Mesenchymal stem cell (in vitro differentiated cells and primary cell): ENCODE measurements around the gene FARP1.

ENCODE experiments used
- DNase-seq: peaks from one replicate; pipeline ENCODE4 v3.0.0-alpha.2; 2013
- H2AFZ ChIP-seq: one replicate; pipeline ENCODE4 v1.6.1; 2013; ENCODE audit warnings: low read depth, mild to moderate bottlenecking, control low read depth, inconsistent platforms, low read length, moderate library complexity
- H2AK5ac ChIP-seq: 2 replicates; pipeline ENCODE4 v1.6.1; 2013; ENCODE audit warnings: low read length, moderate library complexity, mild to moderate bottlenecking, inconsistent platforms; ENCODE audit not compliant: severe bottlenecking
- H2BK120ac ChIP-seq: one replicate; pipeline ENCODE4 v1.6.1; 2013; ENCODE audit warnings: low read depth, mild to moderate bottlenecking, inconsistent platforms, low read length, moderate library complexity
- H2BK12ac ChIP-seq, 2 experiments: one replicate each; pipeline ENCODE4 v1.6.1; 2013; ENCODE audit warnings: inconsistent platforms in 2 of 2, low read length in 2 of 2, mild to moderate bottlenecking in 2 of 2, moderate library complexity in 2 of 2, control low read depth in 1 of 2
- H2BK15ac ChIP-seq: one replicate; pipeline ENCODE4 v1.6.1; 2013; ENCODE audit warnings: mild to moderate bottlenecking, low read depth, inconsistent platforms; ENCODE audit not compliant: poor library complexity, severe bottlenecking
- H2BK5ac ChIP-seq: 2 replicates; pipeline ENCODE4 v1.6.1; 2013; ENCODE audit warnings: low read depth, mild to moderate bottlenecking, low read length, control low read depth, inconsistent platforms; ENCODE audit not compliant: poor library complexity, severe bottlenecking
- H3K14ac ChIP-seq, 2 experiments: one replicate each; pipeline ENCODE4 v1.6.1; 2013; ENCODE audit warnings: inconsistent platforms in 2 of 2, low read length in 2 of 2, control low read depth in 1 of 2, mild to moderate bottlenecking in 1 of 2, moderate library complexity in 1 of 2
- H3K18ac ChIP-seq, 2 experiments: one replicate each; pipeline ENCODE4 v1.6.1; 2013; ENCODE audit warnings: inconsistent platforms in 2 of 2, low read length in 2 of 2, control low read depth in 1 of 2, low read depth in 1 of 2, mild to moderate bottlenecking in 1 of 2
- H3K23ac ChIP-seq, 2 experiments: one replicate each; pipeline ENCODE4 v1.6.1; 2013; ENCODE audit warnings: inconsistent platforms in 2 of 2, low read length in 2 of 2, mild to moderate bottlenecking in 2 of 2, moderate library complexity in 2 of 2, control low read depth in 1 of 2
- H3K27ac ChIP-seq: 2 replicates; pipeline ENCODE4 v1.5.1; 2013; ENCODE audit warnings: mild to moderate bottlenecking, moderate library complexity, low read length, control low read depth, inconsistent platforms; ENCODE audit not compliant: poor library complexity, severe bottlenecking
- H3K27me3 ChIP-seq, 2 experiments: 2 replicates each; pipeline versions ENCODE4 v1.6.1 to v1.7.0; 2013; ENCODE audit warnings: low read length in 2 of 2, mild to moderate bottlenecking in 2 of 2, moderate library complexity in 2 of 2, control low read depth in 1 of 2, inconsistent platforms in 1 of 2; ENCODE audit not compliant: control insufficient read depth in 1 of 2, insufficient read depth in 1 of 2
- H3K36me3 ChIP-seq, 2 experiments: 2 replicates each; pipeline versions ENCODE4 v1.6.1 to v1.7.0; 2013; ENCODE audit warnings: low read length in 2 of 2, control low read depth in 1 of 2, inconsistent platforms in 1 of 2, low read depth in 1 of 2, mild to moderate bottlenecking in 1 of 2; ENCODE audit not compliant: insufficient read depth in 2 of 2, control insufficient read depth in 1 of 2
- H3K4ac ChIP-seq, 2 experiments: one replicate each; pipeline ENCODE4 v1.6.1; 2013; ENCODE audit warnings: inconsistent platforms in 2 of 2, low read length in 2 of 2, mild to moderate bottlenecking in 2 of 2, moderate library complexity in 2 of 2, control low read depth in 1 of 2, low read depth in 1 of 2
- H3K4me1 ChIP-seq: 2 replicates; pipeline ENCODE4 v1.6.1; 2013; ENCODE audit warnings: low read depth, low read length, control low read depth; ENCODE audit not compliant: control insufficient read depth, insufficient read depth
- H3K4me2 ChIP-seq: 2 replicates; pipeline ENCODE4 v1.6.1; 2013; ENCODE audit warnings: low read length, mild to moderate bottlenecking, inconsistent platforms; ENCODE audit not compliant: poor library complexity, severe bottlenecking
- H3K4me3 ChIP-seq, 2 experiments: 2 replicates each; pipeline versions ENCODE4 v1.5.1 to v1.7.0; 2013; ENCODE audit warnings: low read length in 2 of 2, mild to moderate bottlenecking in 2 of 2, control low read depth in 1 of 2, low read depth in 1 of 2; ENCODE audit not compliant: insufficient read depth in 1 of 2
- H3K79me1 ChIP-seq: replicated peaks from 2 replicates; pipeline ENCODE4 v1.6.1; 2013; ENCODE audit warnings: mild to moderate bottlenecking, control low read depth, low read length, inconsistent platforms; ENCODE audit not compliant: poor library complexity, severe bottlenecking
- H3K9ac ChIP-seq: 2 replicates; pipeline ENCODE4 v1.7.0; 2013; ENCODE audit warnings: mild to moderate bottlenecking, low read length, moderate library complexity
- H3K9me3 ChIP-seq: 2 replicates; pipeline ENCODE4 v1.7.0; 2013; ENCODE audit warnings: mild to moderate bottlenecking, low read length; ENCODE audit not compliant: control insufficient read depth
- H4K8ac ChIP-seq: one replicate; pipeline ENCODE4 v1.6.1; 2013; ENCODE audit warnings: inconsistent platforms, mild to moderate bottlenecking, low read length, moderate library complexity
- H4K91ac ChIP-seq: one replicate; pipeline ENCODE4 v1.6.1; 2013; ENCODE audit warnings: mild to moderate bottlenecking, low read length, inconsistent platforms
- WGBS: methylation state at CpG from one replicate; pipeline ENCODE4 v1.1.7; 2013; ENCODE audit warnings: mixed read lengths; 5-methylcytosine and 5-hydroxymethylcytosine counted together

The FARP1 gene

DNA sequence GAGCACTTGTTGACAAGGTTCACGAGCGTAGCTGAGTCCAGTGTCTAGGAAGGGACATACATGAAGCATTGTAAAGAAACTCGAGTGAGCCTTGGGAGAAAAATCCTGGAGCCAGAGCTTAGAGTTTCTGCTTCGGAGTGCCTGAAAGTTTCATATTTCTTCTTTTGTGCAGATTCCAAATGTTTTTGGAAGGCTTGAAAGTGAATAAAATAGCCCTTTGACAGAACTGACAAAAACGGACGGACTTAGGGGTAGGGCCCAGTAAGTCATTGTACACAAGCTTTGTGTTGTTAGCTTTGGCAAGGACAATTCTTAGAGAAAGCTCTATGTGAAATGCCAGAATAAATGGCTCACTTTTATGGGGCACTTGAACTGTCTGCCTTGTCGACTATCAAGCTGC lies 31.4 kb downstream of the FARP1 start:
- H3K36me3 ChIP-seq: peaks cover 3 to 13% of the 10 kb centered on the region in 2 experiments
- no peak overlapping the region for H4K91ac ChIP-seq
- peaks cover 11% of the 10 kb centered on the region for H3K79me1 ChIP-seq
- H2BK5ac ChIP-seq: peak overlapping the region; percentile 31
- no peaks in the 10 kb centered on the region for H3K9me3 ChIP-seq
- H3K4me1 ChIP-seq: peaks cover 25% of the 10 kb centered on the region
- no peaks in the 10 kb centered on the region for H3K27me3 ChIP-seq
- DNase-seq: no peak
- no peak overlapping the region for H3K4me2 ChIP-seq
- peak overlapping the region in 1 of 2 experiments; percentile 60 for H3K4me3 ChIP-seq
- peak overlapping the region in 1 of 2 experiments; percentile 44 for H2BK12ac ChIP-seq
- no peak overlapping the region for H2BK120ac ChIP-seq
- no peak overlapping the region for H3K23ac ChIP-seq
- WGBS: 81% methylated on average over 7 of the region's 7 CpGs
- no peak overlapping the region for H3K4ac ChIP-seq
- H2BK15ac ChIP-seq: no peak overlapping the region
- peak overlapping the region; percentile 70 for H3K9ac ChIP-seq
- H4K8ac ChIP-seq: no peak overlapping the region
- H3K18ac ChIP-seq: no peak overlapping the region
- no peak overlapping the region for H3K14ac ChIP-seq
- peak overlapping the region; percentile 99 for H3K27ac ChIP-seq
- H2AFZ ChIP-seq: no peak overlapping the region
- H2AK5ac ChIP-seq: peak overlapping the region; percentile 63

DNA sequence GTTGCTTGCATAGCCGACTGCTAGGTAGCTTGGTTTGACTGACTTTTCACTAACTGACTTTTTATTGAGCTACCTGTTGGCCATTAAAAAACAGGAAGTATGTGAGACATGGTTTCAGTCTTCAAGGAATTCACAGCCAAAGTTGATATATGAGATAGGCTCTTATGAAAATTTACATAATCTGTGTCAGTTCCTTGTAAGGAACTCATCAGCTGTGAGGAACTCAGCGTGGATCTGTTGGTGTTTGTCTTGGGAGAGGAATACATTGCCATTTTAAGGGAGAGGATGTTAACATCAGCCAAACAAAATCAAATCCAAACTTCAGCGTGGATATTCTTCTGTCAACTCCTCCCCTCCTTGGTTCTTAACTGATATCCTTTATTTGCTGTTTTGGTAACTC lies 32.1 kb downstream of the FARP1 start:
- Histone ChIP-seq H3K79me1 (peaks cover 13% of the 10 kb centered on the region), H2AK5ac (peak overlapping the region; percentile 89), H3K9ac (no peak overlapping the region), H3K9me3 (no peaks in the 10 kb centered on the region), H3K23ac (no peak overlapping the region), H2BK5ac (no peak overlapping the region), H4K91ac (peak overlapping the region; percentile 62), H3K14ac (no peak overlapping the region), H3K36me3 (peaks cover 3 to 13% of the 10 kb centered on the region in 2 experiments), H3K27me3 (no peaks in the 10 kb centered on the region), H2AFZ (no peak overlapping the region), H4K8ac (no peak overlapping the region), H3K18ac (peak overlapping the region; percentile 17 to 31), H3K4ac (no peak overlapping the region), H3K4me3 (no peak overlapping the region), H3K4me1 (peaks cover 26% of the 10 kb centered on the region), H3K4me2 (no peak overlapping the region), H2BK12ac (peak overlapping the region in 1 of 2 experiments; percentile 27), H2BK15ac (peak overlapping the region; percentile 66), H2BK120ac (no peak overlapping the region), H3K27ac (peak overlapping the region; percentile 99)
- WGBS: 61% methylated on average over 2 of the region's 3 CpGs
- DNase-seq: peak; percentile 42

DNA sequence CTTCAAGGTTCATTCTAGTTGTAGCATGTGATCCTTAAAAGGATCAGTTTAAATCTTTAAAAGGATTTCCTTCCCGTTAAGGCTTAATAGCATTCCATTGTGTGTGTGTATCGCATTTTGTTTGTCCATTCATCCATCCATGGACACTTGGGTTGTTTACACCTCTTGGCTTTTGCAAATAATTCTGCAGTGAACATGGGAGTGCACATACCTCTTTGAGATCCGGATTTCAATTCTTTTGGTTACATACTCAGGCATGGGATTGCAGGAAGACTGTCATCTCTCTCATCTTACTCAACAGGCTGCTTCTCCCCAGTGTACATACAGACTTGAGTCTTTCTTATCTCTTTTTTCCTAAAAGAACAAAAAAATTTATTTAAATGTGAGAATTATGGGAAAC lies 32.9 kb downstream of the FARP1 start:
- no peak overlapping the region for H4K8ac ChIP-seq
- H2AFZ ChIP-seq: no peak overlapping the region
- H3K27me3 ChIP-seq: no peaks in the 10 kb centered on the region
- peaks cover 27% of the 10 kb centered on the region for H3K4me1 ChIP-seq
- no peak overlapping the region for H3K4ac ChIP-seq
- no peak overlapping the region for H3K18ac ChIP-seq
- H3K27ac ChIP-seq: peak overlapping the region; percentile 59
- no peak overlapping the region for H3K4me3 ChIP-seq
- H2BK12ac ChIP-seq: no peak overlapping the region
- no peak overlapping the region for H3K9ac ChIP-seq
- peak overlapping the region; percentile 31 for H2AK5ac ChIP-seq
- no peak overlapping the region for H3K23ac ChIP-seq
- 58% methylated on average over 3 of the region's 3 CpGs for WGBS
- DNase-seq: peak; percentile 85
- H3K36me3 ChIP-seq: peaks cover 3 to 13% of the 10 kb centered on the region in 2 experiments
- no peak overlapping the region for H2BK15ac ChIP-seq
- peaks cover 14% of the 10 kb centered on the region for H3K79me1 ChIP-seq
- no peak overlapping the region for H3K14ac ChIP-seq
- no peak overlapping the region for H2BK120ac ChIP-seq
- H4K91ac ChIP-seq: no peak overlapping the region
- H2BK5ac ChIP-seq: no peak overlapping the region
- H3K9me3 ChIP-seq: no peaks in the 10 kb centered on the region
- H3K4me2 ChIP-seq: no peak overlapping the region

DNA sequence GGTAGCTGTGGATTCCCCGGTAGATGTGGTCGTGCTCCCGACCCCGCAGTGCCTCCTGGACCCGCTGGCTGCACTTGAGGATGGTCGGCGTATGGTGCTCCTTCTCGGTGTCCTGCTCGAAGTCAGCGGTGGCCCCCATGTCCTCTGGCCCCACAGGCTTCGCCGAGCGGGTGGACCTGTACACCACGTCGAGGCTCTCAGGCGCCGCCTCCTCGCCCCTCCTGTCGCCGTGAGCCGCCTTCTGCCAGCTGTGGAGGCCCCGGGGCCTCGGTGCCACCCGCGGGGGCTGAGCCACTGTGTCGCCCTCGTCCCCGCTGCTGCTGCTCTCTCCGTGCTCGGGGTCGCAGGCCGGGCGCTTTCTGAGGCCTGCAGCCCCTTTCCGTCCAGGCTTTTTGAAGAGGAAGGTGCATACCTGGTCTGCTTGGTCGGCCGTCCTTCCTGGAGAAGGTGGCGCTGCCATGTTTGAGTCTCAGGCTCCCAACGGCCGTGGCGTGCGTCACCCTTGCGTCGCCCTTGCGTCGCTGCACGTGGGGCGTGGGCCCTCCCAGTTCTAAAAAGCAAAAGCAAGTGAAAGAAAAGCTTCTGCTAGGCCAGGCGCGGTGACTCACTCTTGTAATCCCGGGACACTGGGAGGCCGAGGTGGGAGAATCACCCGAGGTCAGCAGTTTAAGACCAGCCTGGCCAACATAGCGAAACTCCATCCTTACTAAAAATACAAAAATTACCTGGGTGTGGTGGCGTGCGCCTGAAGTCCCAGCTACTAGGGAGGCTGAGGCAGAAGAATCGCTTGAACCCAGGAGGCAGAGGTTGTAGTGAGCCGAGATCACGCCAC lies 34.1 kb downstream of the FARP1 start, which contains the start of gene RNF113B:
RNF113B (minus strand) TSS at position 493 of the 832 bp plus-strand sequence; CDS start at position 460, 33 bp downstream.
- peak within 1 kb of the TSS; percentile 51 for H2BK120ac ChIP-seq
- peak; percentile 45 for DNase-seq
- no peaks in the 10 kb centered on the region for H3K9me3 ChIP-seq
- no peaks in the 10 kb centered on the region for H3K27me3 ChIP-seq
- no peak within 1 kb of the TSS for H3K9ac ChIP-seq
- peaks cover 23% of the 10 kb centered on the region for H3K4me1 ChIP-seq
- no peak within 1 kb of the TSS for H2AFZ ChIP-seq
- H3K4ac ChIP-seq: peak within 1 kb of the TSS; percentile 3 to 55
- H3K79me1 ChIP-seq: peaks cover 12% of the 10 kb centered on the region
- H3K18ac ChIP-seq: peak within 1 kb of the TSS; percentile 60 to 85
- H3K4me3 ChIP-seq: no peak within 1 kb of the TSS
- H2BK12ac ChIP-seq: peak within 1 kb of the TSS in 1 of 2 experiments; percentile 74
- peak within 1 kb of the TSS; percentile 31 for H2AK5ac ChIP-seq
- 91% methylated on average over 58 of the region's 58 CpGs for WGBS
- H3K27ac ChIP-seq: peak within 1 kb of the TSS; percentile 59
- peaks cover 3 to 13% of the 10 kb centered on the region in 2 experiments for H3K36me3 ChIP-seq
- H4K8ac ChIP-seq: peak within 1 kb of the TSS; percentile 21
- no peak within 1 kb of the TSS for H2BK5ac ChIP-seq
- H3K23ac ChIP-seq: peak within 1 kb of the TSS in 1 of 2 experiments; percentile 94
- H2BK15ac ChIP-seq: peak within 1 kb of the TSS; percentile 92
- H3K4me2 ChIP-seq: no peak within 1 kb of the TSS
- peak within 1 kb of the TSS; percentile 80 for H4K91ac ChIP-seq
- peak within 1 kb of the TSS in 1 of 2 experiments; percentile 96 for H3K14ac ChIP-seq
